ENCODE measurements around the gene ISCA1.

DNA sequence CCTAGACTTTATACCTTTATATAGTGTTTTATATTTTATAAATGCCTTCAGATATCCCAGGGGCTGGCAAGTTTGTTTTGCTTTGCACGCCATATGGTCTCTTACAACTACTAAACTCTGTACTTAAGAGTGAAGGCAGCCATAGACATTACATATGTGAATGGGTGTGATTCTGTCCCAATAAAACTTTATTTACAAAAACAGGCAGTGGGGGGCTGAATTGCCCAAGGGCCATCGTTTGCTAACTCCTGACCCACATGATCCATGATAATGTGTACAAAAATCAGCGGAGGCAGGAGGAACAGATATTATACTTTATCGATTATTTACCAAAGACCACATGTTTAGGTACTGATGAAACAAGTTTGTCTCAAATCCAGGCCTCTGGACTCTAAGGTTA lies 35.8 kb upstream of the ISCA1 start:
- TF ChIP-seq, protein P1, sequence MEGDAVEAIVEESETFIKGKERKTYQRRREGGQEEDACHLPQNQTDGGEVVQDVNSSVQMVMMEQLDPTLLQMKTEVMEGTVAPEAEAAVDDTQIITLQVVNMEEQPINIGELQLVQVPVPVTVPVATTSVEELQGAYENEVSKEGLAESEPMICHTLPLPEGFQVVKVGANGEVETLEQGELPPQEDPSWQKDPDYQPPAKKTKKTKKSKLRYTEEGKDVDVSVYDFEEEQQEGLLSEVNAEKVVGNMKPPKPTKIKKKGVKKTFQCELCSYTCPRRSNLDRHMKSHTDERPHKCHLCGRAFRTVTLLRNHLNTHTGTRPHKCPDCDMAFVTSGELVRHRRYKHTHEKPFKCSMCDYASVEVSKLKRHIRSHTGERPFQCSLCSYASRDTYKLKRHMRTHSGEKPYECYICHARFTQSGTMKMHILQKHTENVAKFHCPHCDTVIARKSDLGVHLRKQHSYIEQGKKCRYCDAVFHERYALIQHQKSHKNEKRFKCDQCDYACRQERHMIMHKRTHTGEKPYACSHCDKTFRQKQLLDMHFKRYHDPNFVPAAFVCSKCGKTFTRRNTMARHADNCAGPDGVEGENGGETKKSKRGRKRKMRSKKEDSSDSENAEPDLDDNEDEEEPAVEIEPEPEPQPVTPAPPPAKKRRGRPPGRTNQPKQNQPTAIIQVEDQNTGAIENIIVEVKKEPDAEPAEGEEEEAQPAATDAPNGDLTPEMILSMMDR (IDR thresholded peaks at IDR 0.05): no peak
- no peak for TF ChIP-seq POLR2A (IDR thresholded peaks at IDR 0.05)

Measured in uterus (tissue), 2 donors.